HG02610 (cell line): ENCODE results near the gene GCNA.
"Not testable (repeated sequence)": the region's sequence is repeated elsewhere in the genome, so short reads cannot be mapped to it uniquely, and the experiment has no call there.

Experiments used
- ATAC-seq: cut with Tn5 transposase; IDR thresholded peaks from one replicate; pipeline ENCODE4 v1.9.1; 2021; ENCODE audit warnings: mild to moderate bottlenecking, moderate library complexity; ENCODE audit not compliant: unreplicated experiment

GCNA gene

GRCh38 chrX:71556036-71556435 is 22.2 kb upstream of the GCNA start:
- no peak for ATAC-seq

GRCh38 chrX:71558920-71559319 is 19.3 kb upstream of the GCNA start:
- ATAC-seq: no peak

GRCh38 chrX:71559773-71560172 is 18.5 kb upstream of the GCNA start:
- not testable (repeated sequence) for ATAC-seq

- ATAC-seq: no peak
Observed at GRCh38 chrX:71563921-71564320, 14.3 kb upstream of the GCNA start.

GRCh38 chrX:71565474-71566041 is 12.7 kb upstream of the GCNA start:
- no peak for ATAC-seq

GRCh38 chrX:71571390-71571789 is 6.8 kb upstream of the GCNA start:
- not testable (repeated sequence) for ATAC-seq

GRCh38 chrX:71573590-71573989 is 4.6 kb upstream of the GCNA start:
- ATAC-seq: no peak

GRCh38 chrX:71577682-71578081 is 555 bp upstream of the GCNA start:
- ATAC-seq: no peak

- no peak for ATAC-seq
Observed at GRCh38 chrX:71579136-71579989, 1.1 kb downstream of the GCNA start.

- ATAC-seq: no peak
Observed at GRCh38 chrX:71579990-71580380, 1.7 kb downstream of the GCNA start.

- ATAC-seq: no peak
Observed at GRCh38 chrX:71581210-71581609, 3.0 kb downstream of the GCNA start.

GRCh38 chrX:71586929-71587328 is 8.7 kb downstream of the GCNA start:
- ATAC-seq: no peak

GRCh38 chrX:71593210-71593609 is 15.0 kb downstream of the GCNA start:
- not testable (repeated sequence) for ATAC-seq

- ATAC-seq: no peak
Observed at GRCh38 chrX:71599965-71600364, 21.7 kb downstream of the GCNA start.

GRCh38 chrX:71603618-71604017 is 25.4 kb downstream of the GCNA start:
- no peak for ATAC-seq

- ATAC-seq: no peak
Observed at GRCh38 chrX:71604141-71604540, 25.9 kb downstream of the GCNA start.

- ATAC-seq: no peak
Observed at GRCh38 chrX:71604796-71605568, 26.7 kb downstream of the GCNA start.

- ATAC-seq: no peak
Observed at GRCh38 chrX:71606536-71607216, 28.4 kb downstream of the GCNA start.

GRCh38 chrX:71607488-71607887 is 29.3 kb downstream of the GCNA start:
- ATAC-seq: no peak

GRCh38 chrX:71609095-71609750 is 31.0 kb downstream of the GCNA start:
- no peak for ATAC-seq

- ATAC-seq: not testable (repeated sequence)
Observed at GRCh38 chrX:71611736-71612135, 33.5 kb downstream of the GCNA start.
